ENCODE data around the gene CD44.

- TF ChIP-seq CTCF (conservative IDR thresholded peaks at IDR 0.05; ENCODE audit: low read depth, low read length) (no peak), EZH2 (IDR thresholded peaks at IDR 0.05; ENCODE audit: borderline replicate concordance, low read depth, low read length, poor library complexity, severe bottlenecking) (no peak)
Measured at GRCh38 chr11:35180317-35181233, 41.6 kb downstream of the CD44 start.

All from A673 (cell line).